GM18907 (cell line): ENCODE results near the gene SLC25A12.
A peak's percentile ranks its signal among the peaks of the same experiment; 100 is the strongest.
"Not testable (repeated sequence)": the region's sequence is repeated elsewhere in the genome, so short reads cannot be mapped to it uniquely, and the experiment has no call there.

Experiments used
- ATAC-seq: cut with Tn5 transposase; IDR thresholded peaks from one replicate; pipeline ENCODE4 v1.9.1; 2021; ENCODE audit warnings: mild to moderate bottlenecking, moderate library complexity; ENCODE audit not compliant: unreplicated experiment

The SLC25A12 gene

GRCh38 chr2:171792157-171792556 lies 101.9 kb downstream of the SLC25A12 start:
- no peak for ATAC-seq

- no peak for ATAC-seq
Observed at GRCh38 chr2:171791361-171791760, 102.7 kb downstream of the SLC25A12 start.

GRCh38 chr2:171789956-171790355 lies 104.1 kb downstream of the SLC25A12 start:
- ATAC-seq = no peak

- ATAC-seq = no peak
Observed at GRCh38 chr2:171788316-171788993, 105.6 kb downstream of the SLC25A12 start.

- no peak for ATAC-seq
Observed at GRCh38 chr2:171787333-171788072, 106.5 kb downstream of the SLC25A12 start.

GRCh38 chr2:171785450-171785849 lies 108.6 kb downstream of the SLC25A12 start:
- no peak for ATAC-seq

GRCh38 chr2:171778515-171778914 lies 115.5 kb downstream of the SLC25A12 start:
- ATAC-seq = no peak

GRCh38 chr2:171774581-171774980 lies 119.5 kb downstream of the SLC25A12 start:
- ATAC-seq = not testable (repeated sequence)

- no peak for ATAC-seq
Observed at GRCh38 chr2:171772373-171772772, 121.7 kb downstream of the SLC25A12 start.

- no peak for ATAC-seq
Observed at GRCh38 chr2:171771463-171771862, 122.6 kb downstream of the SLC25A12 start.

- ATAC-seq = no peak
Observed at GRCh38 chr2:171763602-171764001, 130.4 kb downstream of the SLC25A12 start.

- ATAC-seq = no peak
Observed at GRCh38 chr2:171762879-171763573, 131.0 kb downstream of the SLC25A12 start.

GRCh38 chr2:171761176-171761575 lies 132.9 kb downstream of the SLC25A12 start:
- ATAC-seq = not testable (repeated sequence)

GRCh38 chr2:171758762-171759161 lies 135.3 kb downstream of the SLC25A12 start:
- ATAC-seq = not testable (repeated sequence)

GRCh38 chr2:171754254-171754939 lies 139.6 kb downstream of the SLC25A12 start:
- ATAC-seq = no peak

- no peak for ATAC-seq
Observed at GRCh38 chr2:171747371-171747770, 146.7 kb downstream of the SLC25A12 start.

- no peak for ATAC-seq
Observed at GRCh38 chr2:171745806-171746205, 148.2 kb downstream of the SLC25A12 start.

- no peak for ATAC-seq
Observed at GRCh38 chr2:171745141-171745540, 148.9 kb downstream of the SLC25A12 start.

GRCh38 chr2:171742760-171743159 lies 151.3 kb downstream of the SLC25A12 start:
- no peak for ATAC-seq

- ATAC-seq = peak; percentile 85
Observed at GRCh38 chr2:171741189-171741588, 152.9 kb downstream of the SLC25A12 start.
